Endothelial cell of umbilical vein (primary cell): ENCODE measurements around the gene C11orf58. TPM values are rescaled to one million over a fixed set of nuclear protein-coding genes. Genes with fewer than 3 reads are reported as not detected.

Source experiments
- BruUV-seq: library from RNA; stranded (reverse); fragments of 400-500 nt; replicated peaks from 2 replicates; lab custom pipeline; 2021; lab: Mats Ljungman, UMichigan
- CTCF ChIA-PET: fragments of 300-600, 350-600 bp; sonication (Branson Sonifier 250); formaldehyde crosslinking; loops from one replicate; lab custom pipeline; 2021; ENCODE audit warnings: antibody characterized with exemption, inconsistent platforms; lab: Charles Lee
- POLR2A ChIA-PET: fragments of 300-600, 350-600 bp; sonication (Branson Sonifier 250); formaldehyde crosslinking; loops from one replicate; lab custom pipeline; 2021; ENCODE audit warnings: antibody characterized with exemption, inconsistent platforms; lab: Charles Lee
- DNase-seq: peaks from one replicate; pipeline ENCODE4 v3.0.0-alpha.2; 2011; ENCODE audit warnings: low read depth, low spot score
- FAIRE-seq: peaks from 2 replicates; lab custom pipeline; 2011; peaks lifted over from hg19 to GRCh38; lab: Jason Lieb, UNC
- H2AFZ ChIP-seq: 2 replicates; pipeline ENCODE4 v1.6.0; 2012; ENCODE audit warnings: low read depth, low read length, control low read depth, inconsistent platforms
- H3K27ac ChIP-seq: 2 replicates; pipeline ENCODE4 v1.5.1; 2011; ENCODE audit warnings: low read depth, mild to moderate bottlenecking, control low read depth, low read length, moderate library complexity; ENCODE audit not compliant: insufficient read depth
- H3K27me3 ChIP-seq, 2 experiments: 2 replicates each; pipeline versions ENCODE4 v1.6.0 to v1.6.1; 2011; ENCODE audit warnings: low read length in 2 of 2, mixed read lengths in 1 of 2; ENCODE audit not compliant: control insufficient read depth in 2 of 2, insufficient read depth in 2 of 2
- H3K36me3 ChIP-seq, 2 experiments: 2 replicates in 1 of 2; 3 replicates in 1 of 2; pipeline ENCODE4 v1.5.1; 2011; ENCODE audit warnings: low read length in 2 of 2, mild to moderate bottlenecking in 1 of 2, moderate library complexity in 1 of 2; ENCODE audit not compliant: control insufficient read depth in 2 of 2, insufficient read depth in 2 of 2; ENCODE audit errors: extremely low read depth in 1 of 2
- H3K4me1 ChIP-seq: 3 replicates; pipeline ENCODE4 v1.5.1; 2011; ENCODE audit warnings: mild to moderate bottlenecking, low read length; ENCODE audit not compliant: control insufficient read depth, insufficient read depth; ENCODE audit errors: extremely low read depth
- H3K4me2 ChIP-seq: 2 replicates; pipeline ENCODE4 v1.6.1; 2011; ENCODE audit warnings: low read length, control low read depth, mixed read lengths; ENCODE audit not compliant: insufficient read depth
- H3K4me3 ChIP-seq, 3 experiments: fragments of 200-600 bp in 1 of 3; sonication (generic), shearing (Covaris generic) in 1 of 3; replicated peaks in 1 of 3; 2 replicates each; pipeline ENCODE4 v1.5.1; 2011 to 2016; ENCODE audit warnings: control low read depth in 3 of 3, low read length in 3 of 3, mild to moderate bottlenecking in 2 of 3, inconsistent platforms in 1 of 3, low read depth in 1 of 3, moderate library complexity in 1 of 3; ENCODE audit not compliant: insufficient read depth in 1 of 3
- H3K79me2 ChIP-seq: 2 replicates; pipeline ENCODE4 v1.6.0; 2012; ENCODE audit warnings: low read length, inconsistent platforms; ENCODE audit not compliant: control insufficient read depth, insufficient read depth
- H3K9ac ChIP-seq: replicated peaks from 2 replicates; pipeline ENCODE3; 2011; ENCODE audit warnings: low read length, control low read depth; ENCODE audit not compliant: insufficient read depth; ENCODE audit errors: extremely low read depth
- H3K9me1 ChIP-seq: replicated peaks from 3 replicates; pipeline ENCODE4 v1.6.0; 2011; ENCODE audit warnings: mild to moderate bottlenecking, low read length; ENCODE audit not compliant: control insufficient read depth, insufficient read depth; ENCODE audit errors: extremely low read depth
- H3K9me3 ChIP-seq: replicated peaks from 2 replicates; pipeline ENCODE4 v1.5.1; 2012; ENCODE audit warnings: low read length, inconsistent platforms; ENCODE audit not compliant: control insufficient read depth, insufficient read depth
- H4K20me1 ChIP-seq: replicated peaks from 2 replicates; pipeline ENCODE3; 2011; ENCODE audit warnings: mild to moderate bottlenecking, low read length; ENCODE audit not compliant: control insufficient read depth, insufficient read depth; ENCODE audit errors: extremely low read depth
- EZH2 ChIP-seq: IDR thresholded peaks from 2 replicates; pipeline ENCODE4 v1.6.1; 2012; ENCODE audit warnings: borderline replicate concordance, low read depth, mild to moderate bottlenecking, moderate library complexity, low read length, inconsistent platforms; ENCODE audit not compliant: severe bottlenecking
- FOS ChIP-seq: IDR thresholded peaks from 2 replicates; pipeline ENCODE4 v1.6.1; 2011; ENCODE audit warnings: mild to moderate bottlenecking, low read length, moderate library complexity, borderline replicate concordance; ENCODE audit not compliant: insufficient read depth
- GATA2 ChIP-seq: IDR thresholded peaks from 2 replicates; pipeline ENCODE4 v1.7.0; 2011; ENCODE audit warnings: low read depth, mild to moderate bottlenecking, moderate library complexity, mixed read lengths, low read length; ENCODE audit not compliant: insufficient read length, insufficient read depth
- JUN ChIP-seq: IDR thresholded peaks from 2 replicates; pipeline ENCODE4 v1.6.1; 2011; ENCODE audit warnings: borderline replicate concordance, low read depth; ENCODE audit not compliant: insufficient read length, insufficient read depth
- MYC ChIP-seq: IDR thresholded peaks from one replicate; pipeline ENCODE4 v1.6.1; 2011; ENCODE audit warnings: mild to moderate bottlenecking, low read depth, low read length
- POLR2A ChIP-seq: IDR thresholded peaks from 2 replicates; pipeline ENCODE4 v1.6.1; 2012; ENCODE audit warnings: low read depth, mild to moderate bottlenecking, control low read depth, low read length
- POLR2AphosphoS5 ChIP-seq: IDR thresholded peaks from 2 replicates; pipeline ENCODE4 v1.6.1; 2012; ENCODE audit warnings: low read depth, mild to moderate bottlenecking, control low read depth, low read length, moderate library complexity; ENCODE audit not compliant: insufficient read depth
- dilution Hi-C: fragments of 300-500 bp; cut with MboI; formaldehyde crosslinking; loops from one replicate; pipeline ENCODE4 v1.15.0; 2019; ENCODE audit warnings: low sequenced_read_pairs; ENCODE audit not compliant: extremely low pct_ligation_motif_present
- intact Hi-C: fragments of 100-400 bp; cut with micrococcal nuclease; formaldehyde crosslinking; loops from one replicate; pipeline ENCODE4 v1.10.0; 2022
- polyA plus RNA-seq, 4 experiments: library from polyadenylated mRNA; depleted of rRNA in 3 of 4; stranded (reverse) in 3 of 4; unstranded in 1 of 4; fragments of >200 nt; gene quantifications; 2 replicates each; pipeline versions ENCODE4 v1.2.1 to v1.2.3, GENCODE V29; 2011 to 2012; ENCODE audit warnings: missing spikeins in 1 of 4
- total RNA-seq: library from RNA; stranded (reverse); gene quantifications from 2 replicates; pipeline ENCODE4 v1.2.3, GENCODE V29; 2021
- TF ChIP-seq, protein P1 (sequence below): IDR thresholded peaks from 2 replicates; pipeline ENCODE4 v1.6.1; 2011; ENCODE audit not compliant: insufficient read depth, insufficient read length
- TF ChIP-seq, protein P2 (sequence below), 2 donors: IDR thresholded peaks; 1 replicate in 1 of 2; 2 replicates in 1 of 2; pipeline ENCODE4 v1.5.1; 2011; ENCODE audit warnings: low read length in 2 of 2, mild to moderate bottlenecking in 2 of 2, moderate library complexity in 2 of 2, control low read depth in 1 of 2, inconsistent platforms in 1 of 2, low read depth in 1 of 2; ENCODE audit not compliant: insufficient read depth in 1 of 2; ENCODE audit errors: extremely low read depth in 1 of 2

C11orf58 gene
- total and polyA plus RNA-seq, 2 donors (not counting 3 experiments of a cell fraction or from before 2014, with no cell fraction given) = 88.4 to 150 TPM

DNA sequence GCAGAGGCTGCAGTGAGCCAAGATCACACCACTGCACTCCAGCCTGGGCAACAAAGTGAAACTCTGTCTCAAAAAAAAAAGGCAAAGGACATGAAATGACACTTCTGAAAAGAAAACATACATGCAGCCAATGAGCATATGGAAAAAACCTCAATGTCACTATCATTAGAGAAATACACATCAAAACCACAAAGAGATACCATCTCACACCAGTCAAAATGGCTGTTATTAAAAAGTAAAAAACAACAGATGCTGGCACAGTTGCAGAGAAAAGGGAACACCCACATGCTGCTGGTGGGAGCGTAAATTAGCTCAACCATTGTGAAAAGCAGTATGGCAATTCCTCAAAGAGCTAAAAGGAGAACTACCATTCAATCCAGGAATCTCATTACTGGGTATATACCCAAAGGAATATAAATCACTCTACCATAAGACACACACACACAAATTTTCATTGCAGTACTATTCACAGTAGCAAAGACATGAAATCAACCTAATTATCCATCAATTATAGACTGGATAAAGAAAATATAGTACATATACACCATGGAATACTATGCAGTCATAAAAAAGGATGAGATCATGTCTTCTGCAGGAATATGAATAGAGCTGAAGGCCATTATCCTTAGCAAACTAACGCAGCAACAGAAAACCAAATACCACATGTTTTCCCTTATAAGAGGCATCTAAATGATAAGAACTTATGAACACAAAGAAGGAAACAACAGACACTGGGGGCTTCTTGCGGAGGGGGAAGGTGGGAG is 15.7 kb upstream of the C11orf58 start:
- Histone ChIP-seq H3K9ac (no peak overlapping the region), H3K9me1 (no peaks in the 10 kb centered on the region), H3K27ac (no peak overlapping the region), H3K27me3 (no peaks in the 10 kb centered on the region), H3K4me3 (no peak overlapping the region), H3K4me2 (no peak overlapping the region), H2AFZ (no peak overlapping the region), H4K20me1 (no peaks in the 10 kb centered on the region), H3K4me1 (no peaks in the 10 kb centered on the region), H3K36me3 (no peaks in the 10 kb centered on the region), H3K79me2 (no peaks in the 10 kb centered on the region), H3K9me3 (no peaks in the 10 kb centered on the region)
- ChIA-PET POLR2A (no interaction called here), CTCF (no interaction called here)
- dilution Hi-C loops (no loop called here), intact Hi-C loops (no loop called here)
- FAIRE-seq = no peak
- TF ChIP-seq, protein P1, sequence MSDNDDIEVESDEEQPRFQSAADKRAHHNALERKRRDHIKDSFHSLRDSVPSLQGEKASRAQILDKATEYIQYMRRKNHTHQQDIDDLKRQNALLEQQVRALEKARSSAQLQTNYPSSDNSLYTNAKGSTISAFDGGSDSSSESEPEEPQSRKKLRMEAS = no peak
- TF ChIP-seq MYC (no peak), EZH2 (no peak), POLR2AphosphoS5 (no peak), POLR2A (no peak), JUN (no peak), FOS (no peak), GATA2 (no peak)
- TF ChIP-seq, protein P2, sequence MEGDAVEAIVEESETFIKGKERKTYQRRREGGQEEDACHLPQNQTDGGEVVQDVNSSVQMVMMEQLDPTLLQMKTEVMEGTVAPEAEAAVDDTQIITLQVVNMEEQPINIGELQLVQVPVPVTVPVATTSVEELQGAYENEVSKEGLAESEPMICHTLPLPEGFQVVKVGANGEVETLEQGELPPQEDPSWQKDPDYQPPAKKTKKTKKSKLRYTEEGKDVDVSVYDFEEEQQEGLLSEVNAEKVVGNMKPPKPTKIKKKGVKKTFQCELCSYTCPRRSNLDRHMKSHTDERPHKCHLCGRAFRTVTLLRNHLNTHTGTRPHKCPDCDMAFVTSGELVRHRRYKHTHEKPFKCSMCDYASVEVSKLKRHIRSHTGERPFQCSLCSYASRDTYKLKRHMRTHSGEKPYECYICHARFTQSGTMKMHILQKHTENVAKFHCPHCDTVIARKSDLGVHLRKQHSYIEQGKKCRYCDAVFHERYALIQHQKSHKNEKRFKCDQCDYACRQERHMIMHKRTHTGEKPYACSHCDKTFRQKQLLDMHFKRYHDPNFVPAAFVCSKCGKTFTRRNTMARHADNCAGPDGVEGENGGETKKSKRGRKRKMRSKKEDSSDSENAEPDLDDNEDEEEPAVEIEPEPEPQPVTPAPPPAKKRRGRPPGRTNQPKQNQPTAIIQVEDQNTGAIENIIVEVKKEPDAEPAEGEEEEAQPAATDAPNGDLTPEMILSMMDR (IDR thresholded peaks at IDR 0.05; ENCODE audit: extremely low read depth in 1 of 2, insufficient read depth in 1 of 2, low read depth in 1 of 2, low read length in 2 of 2) = no peak
- BruUV-seq = no TSS peak
- DNase-seq = no peak
